Measurements from ENCODE around the gene GNRH2. TPM values are rescaled to one million over a fixed set of nuclear protein-coding genes. Genes with fewer than 3 reads are reported as not detected.

Gene GNRH2
- total RNA-seq, 5 donors from 2014 or later (not counting 1 experiment from before 2014, with no cell fraction given), result 0.60 to 3.4 (median 1.8) TPM

DNA sequence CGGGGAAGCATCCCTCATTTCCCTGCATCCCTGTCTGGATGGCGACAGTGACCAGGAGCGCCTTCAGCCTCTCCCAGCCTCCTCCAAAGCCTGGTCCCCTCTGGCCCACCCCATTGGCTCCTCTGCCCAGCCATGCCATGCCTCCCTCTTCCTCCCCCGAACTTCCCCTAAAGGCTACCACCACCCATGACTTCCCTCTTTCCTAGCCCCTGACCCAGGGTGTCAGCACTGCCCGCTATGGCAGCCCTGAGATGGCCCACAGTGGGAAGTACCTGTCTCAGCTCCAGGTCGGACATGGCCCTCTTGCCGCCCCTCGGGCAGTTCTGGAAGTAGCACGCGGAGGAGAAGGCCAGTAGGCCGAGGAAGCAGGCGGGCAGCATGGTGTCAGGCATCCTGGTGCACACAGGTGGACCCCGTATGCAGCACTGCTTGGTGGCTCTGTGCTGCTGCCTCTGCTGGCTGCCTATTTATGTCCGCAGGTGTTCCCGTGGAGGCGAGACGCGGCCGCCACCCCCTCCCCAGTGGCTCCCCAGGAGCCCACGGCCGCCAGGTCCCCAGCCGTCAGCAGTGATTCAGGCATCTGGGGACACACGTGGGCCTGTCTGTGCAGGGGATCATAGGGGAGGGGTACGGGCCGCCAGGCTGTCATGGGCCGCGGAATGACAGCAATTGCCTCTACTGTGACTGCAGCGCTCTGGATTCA lies 41.0 kb downstream of the GNRH2 start, which contains the start of gene AVP:
Gene AVP (minus strand): TSS at position 442 of the 703 bp plus-strand sequence. CDS start 50 bp downstream, at position 392.
- H3K36me3 Mint-ChIP-seq, result no peaks in the 10 kb centered on the region
- Histone ChIP-seq H3K9me3 (no peaks in the 10 kb centered on the region), H3K27ac (ENCODE audit: low read length) (no peak within 1 kb of the TSS), H3K4me3 (ENCODE audit: control insufficient read depth in 1 of 2, extremely low read depth in 1 of 2, low read length in 1 of 2) (no peak within 1 kb of the TSS), H3K36me3 (ENCODE audit: control insufficient read depth in 2 of 2, extremely low read depth in 1 of 2, insufficient read depth in 1 of 2, low read length in 1 of 2) (no peaks in the 10 kb centered on the region), H3K27me3 (replicated peaks in 1 of 2; ENCODE audit: control insufficient read depth in 2 of 2, extremely low read depth in 1 of 2, insufficient read depth in 2 of 2, low read length in 1 of 2) (peaks cover 0 to 47% of the 10 kb centered on the region in 2 experiments), H3K4me1 (ENCODE audit: control insufficient read depth in 1 of 2, extremely low read depth in 1 of 2, insufficient read depth in 2 of 2, low read length in 2 of 2) (peaks cover 0 to 13% of the 10 kb centered on the region in 2 experiments)
- ATAC-seq (replicated peaks in 1 of 4) (no peak), DNase-seq (no peak)
- no peak within 1 kb of the TSS for H3K27ac Mint-ChIP-seq
- peaks cover 18 to 41% of the 10 kb centered on the region in 2 donors for H3K27me3 Mint-ChIP-seq
- CTCF ChIA-PET, result no interaction called here
- WGBS (ENCODE audit: insufficient coverage), result 75% methylated on average over 28 of the region's 28 CpGs
- peaks cover 7 to 15% (median 11%) of the 10 kb centered on the region in 3 donors for H3K4me1 Mint-ChIP-seq
- POLR2A ChIA-PET, result no interaction called here
- peak within 1 kb of the TSS; percentile 37 to 78 (median 56) for H3K4me3 Mint-ChIP-seq
- H3K9me3 Mint-ChIP-seq, result no peaks in the 10 kb centered on the region

GRCh38 chr20:3084986-3085360 lies 41.6 kb downstream of the GNRH2 start:
- H3K36me3 ChIP-seq (ENCODE audit: control insufficient read depth in 2 of 2, extremely low read depth in 1 of 2, insufficient read depth in 1 of 2, low read length in 1 of 2), result no peaks in the 10 kb centered on the region
- peaks cover 0 to 13% of the 10 kb centered on the region in 2 experiments for H3K4me1 ChIP-seq (ENCODE audit: control insufficient read depth in 1 of 2, extremely low read depth in 1 of 2, insufficient read depth in 2 of 2, low read length in 2 of 2)
- DNase-seq, result no peak
- WGBS (ENCODE audit: insufficient coverage), result 74% methylated on average over 6 of the region's 7 CpGs
- H3K4me3 ChIP-seq (ENCODE audit: control insufficient read depth in 1 of 2, extremely low read depth in 1 of 2, low read length in 1 of 2), result no peak overlapping the region
- no peaks in the 10 kb centered on the region for H3K9me3 Mint-ChIP-seq
- H3K9me3 ChIP-seq, result no peaks in the 10 kb centered on the region
- no peaks in the 10 kb centered on the region for H3K36me3 Mint-ChIP-seq
- H3K4me3 Mint-ChIP-seq, result no peak overlapping the region
- H3K27ac Mint-ChIP-seq, result no peak overlapping the region
- no peak for ATAC-seq (replicated peaks in 1 of 4)
- H3K27me3 ChIP-seq (replicated peaks in 1 of 2; ENCODE audit: control insufficient read depth in 2 of 2, extremely low read depth in 1 of 2, insufficient read depth in 2 of 2, low read length in 1 of 2), result peaks cover 0 to 47% of the 10 kb centered on the region in 2 experiments
- peaks cover 10 to 18% (median 14%) of the 10 kb centered on the region in 3 donors for H3K4me1 Mint-ChIP-seq
- ChIA-PET POLR2A (no interaction called here), CTCF (no interaction called here)
- no peak overlapping the region for H3K27ac ChIP-seq (ENCODE audit: low read length)
- H3K27me3 Mint-ChIP-seq, result peaks cover 18 to 46% of the 10 kb centered on the region in 2 donors

GRCh38 chr20:3085571-3086072 lies 42.2 kb downstream of the GNRH2 start:
- Mint-ChIP-seq H3K4me3 (no peak overlapping the region), H3K36me3 (no peaks in the 10 kb centered on the region), H3K27ac (no peak overlapping the region), H3K27me3 (peaks cover 18 to 48% of the 10 kb centered on the region in 2 donors), H3K9me3 (no peaks in the 10 kb centered on the region), H3K4me1 (peaks cover 17 to 24% (median 21%) of the 10 kb centered on the region in 3 donors)
- no peak overlapping the region for H3K27ac ChIP-seq (ENCODE audit: low read length)
- H3K9me3 ChIP-seq, result no peaks in the 10 kb centered on the region
- CTCF ChIA-PET, result interaction anchor here (0.5 to 0.7 kb wide), 2 partner anchors 71 to 114 kb away, joined by 4 to 7 read pairs; no protein-coding TSS in a partner anchor
- H3K27me3 ChIP-seq (replicated peaks in 1 of 2; ENCODE audit: control insufficient read depth in 2 of 2, extremely low read depth in 1 of 2, insufficient read depth in 2 of 2, low read length in 1 of 2), result peaks cover 0 to 44% of the 10 kb centered on the region in 2 experiments
- ATAC-seq (replicated peaks in 1 of 4) (no peak), DNase-seq (no peak)
- peaks cover 0 to 15% of the 10 kb centered on the region in 2 experiments for H3K4me1 ChIP-seq (ENCODE audit: control insufficient read depth in 1 of 2, extremely low read depth in 1 of 2, insufficient read depth in 2 of 2, low read length in 2 of 2)
- H3K36me3 ChIP-seq (ENCODE audit: control insufficient read depth in 2 of 2, extremely low read depth in 1 of 2, insufficient read depth in 1 of 2, low read length in 1 of 2), result no peaks in the 10 kb centered on the region
- H3K4me3 ChIP-seq (ENCODE audit: control insufficient read depth in 1 of 2, extremely low read depth in 1 of 2, low read length in 1 of 2), result no peak overlapping the region
- WGBS (ENCODE audit: insufficient coverage), result 92% methylated on average over 7 of the region's 8 CpGs
- POLR2A ChIA-PET, result no interaction called here

DNA sequence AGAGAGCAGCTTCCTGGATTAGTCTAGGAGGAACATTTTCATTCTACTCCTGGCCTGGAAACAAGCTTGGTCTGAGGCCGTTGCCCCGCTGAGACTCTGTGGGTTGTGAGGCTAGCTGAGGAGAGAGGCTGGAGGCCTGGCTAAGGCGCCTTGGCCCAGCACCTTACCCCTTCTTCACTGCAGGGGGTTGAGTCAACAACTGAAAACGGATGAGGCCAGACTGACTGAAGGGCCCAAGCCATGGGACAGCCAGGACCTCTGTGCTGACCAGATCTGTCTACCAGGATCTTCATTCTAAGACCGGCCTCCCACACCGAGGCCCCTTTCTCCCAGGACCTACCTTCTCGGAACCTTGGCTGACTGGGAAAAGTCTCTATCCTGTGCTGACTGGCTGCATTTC lies 44.6 kb downstream of the GNRH2 start:
- Mint-ChIP-seq H3K9me3 (no peaks in the 10 kb centered on the region), H3K36me3 (no peaks in the 10 kb centered on the region), H3K27ac (no peak overlapping the region), H3K4me3 (no peak overlapping the region), H3K27me3 (peaks cover 0 to 37% of the 10 kb centered on the region in 2 donors), H3K4me1 (peaks cover 21 to 24% (median 23%) of the 10 kb centered on the region in 3 donors)
- CTCF ChIA-PET, result no interaction called here
- no peak overlapping the region for H3K27ac ChIP-seq (ENCODE audit: low read length)
- ATAC-seq (replicated peaks in 1 of 4) (no peak), DNase-seq (no peak)
- WGBS (ENCODE audit: insufficient coverage), result 84% methylated on average over 5 of the region's 7 CpGs
- no peak overlapping the region for H3K4me3 ChIP-seq (ENCODE audit: control insufficient read depth in 1 of 2, extremely low read depth in 1 of 2, low read length in 1 of 2)
- H3K9me3 ChIP-seq, result no peaks in the 10 kb centered on the region
- H3K36me3 ChIP-seq (ENCODE audit: control insufficient read depth in 2 of 2, extremely low read depth in 1 of 2, insufficient read depth in 1 of 2, low read length in 1 of 2), result no peaks in the 10 kb centered on the region
- POLR2A ChIA-PET, result no interaction called here
- H3K4me1 ChIP-seq (ENCODE audit: control insufficient read depth in 1 of 2, extremely low read depth in 1 of 2, insufficient read depth in 2 of 2, low read length in 2 of 2), result peaks cover 0 to 17% of the 10 kb centered on the region in 2 experiments
- H3K27me3 ChIP-seq (replicated peaks in 1 of 2; ENCODE audit: control insufficient read depth in 2 of 2, extremely low read depth in 1 of 2, insufficient read depth in 2 of 2, low read length in 1 of 2), result peaks cover 0 to 44% of the 10 kb centered on the region in 2 experiments

DNA sequence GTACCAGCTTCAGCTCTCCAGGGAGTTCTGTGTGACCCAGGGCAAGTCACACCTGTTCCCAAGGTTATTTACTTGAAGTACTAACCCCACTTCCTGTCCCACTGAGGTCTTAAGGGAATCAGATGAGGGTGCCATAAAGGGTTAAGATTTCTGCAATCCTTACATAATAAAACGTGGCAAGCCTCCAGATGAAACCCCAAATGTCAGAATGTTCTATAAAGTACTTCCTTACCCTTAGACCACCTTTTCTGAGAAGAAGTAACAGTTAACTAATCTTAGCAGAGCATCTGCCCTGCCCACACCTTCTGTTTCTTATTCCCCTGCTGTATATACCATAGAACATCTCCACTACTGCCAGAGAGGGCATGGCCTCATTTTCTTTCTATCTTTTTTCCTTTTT lies 47.1 kb downstream of the GNRH2 start:
- Histone ChIP-seq H3K27me3 (replicated peaks in 1 of 2; ENCODE audit: control insufficient read depth in 2 of 2, extremely low read depth in 1 of 2, insufficient read depth in 2 of 2, low read length in 1 of 2) (peaks cover 0 to 44% of the 10 kb centered on the region in 2 experiments), H3K36me3 (ENCODE audit: control insufficient read depth in 2 of 2, extremely low read depth in 1 of 2, insufficient read depth in 1 of 2, low read length in 1 of 2) (no peaks in the 10 kb centered on the region), H3K9me3 (no peaks in the 10 kb centered on the region), H3K27ac (ENCODE audit: low read length) (no peak overlapping the region), H3K4me3 (ENCODE audit: control insufficient read depth in 1 of 2, extremely low read depth in 1 of 2, low read length in 1 of 2) (no peak overlapping the region), H3K4me1 (ENCODE audit: control insufficient read depth in 1 of 2, extremely low read depth in 1 of 2, insufficient read depth in 2 of 2, low read length in 2 of 2) (peaks cover 4 to 24% of the 10 kb centered on the region in 2 experiments)
- Mint-ChIP-seq H3K4me1 (peaks cover 25 to 33% (median 30%) of the 10 kb centered on the region in 3 donors), H3K27me3 (peaks cover 0 to 20% of the 10 kb centered on the region in 2 donors), H3K4me3 (peak overlapping the region in 1 of 3 donors; percentile 34), H3K36me3 (no peaks in the 10 kb centered on the region), H3K9me3 (no peaks in the 10 kb centered on the region), H3K27ac (peak overlapping the region; percentile 5 to 48)
- no CpG with 5 or more reads among the region's 1 CpG for WGBS (ENCODE audit: insufficient coverage)
- ChIA-PET POLR2A (no interaction called here), CTCF (interaction anchor here in 1 of 2 donors (0.6 kb wide), 1 partner anchor 37 kb away, joined by 3 read pairs; no protein-coding TSS in a partner anchor)
- ATAC-seq (replicated peaks in 1 of 4) (no peak), DNase-seq (peak in 1 of 35 experiments; percentile 26)

GRCh38 chr20:3092611-3093379 lies 49.4 kb downstream of the GNRH2 start:
- ChIA-PET POLR2A (interaction anchor here (0.5 to 0.7 kb wide), 2 partner anchors 15 to 20 kb away, joined by 3 to 4 read pairs; no protein-coding TSS in a partner anchor), CTCF (interaction anchor here in 1 of 2 donors (0.6 kb wide), 1 partner anchor 89 kb away, joined by 3 read pairs; no protein-coding TSS in a partner anchor)
- Histone ChIP-seq H3K27me3 (replicated peaks in 1 of 2; ENCODE audit: control insufficient read depth in 2 of 2, extremely low read depth in 1 of 2, insufficient read depth in 2 of 2, low read length in 1 of 2) (peaks cover 0 to 42% of the 10 kb centered on the region in 2 experiments), H3K36me3 (ENCODE audit: control insufficient read depth in 2 of 2, extremely low read depth in 1 of 2, insufficient read depth in 1 of 2, low read length in 1 of 2) (no peaks in the 10 kb centered on the region), H3K4me3 (ENCODE audit: control insufficient read depth in 1 of 2, extremely low read depth in 1 of 2, low read length in 1 of 2) (peak overlapping the region; percentile 37 to 44), H3K4me1 (ENCODE audit: control insufficient read depth in 1 of 2, extremely low read depth in 1 of 2, insufficient read depth in 2 of 2, low read length in 2 of 2) (peaks cover 4 to 24% of the 10 kb centered on the region in 2 experiments), H3K27ac (ENCODE audit: low read length) (peak overlapping the region; percentile 92), H3K9me3 (no peaks in the 10 kb centered on the region)
- peak in 34 of 35 experiments; percentile 25 to 74 (median 54) for DNase-seq
- peak; percentile 22 to 62 (median 48) for ATAC-seq (replicated peaks in 1 of 4)
- 8% methylated on average over 66 of the region's 81 CpGs for WGBS (ENCODE audit: insufficient coverage)
- H3K9me3 Mint-ChIP-seq, result no peaks in the 10 kb centered on the region
- peak overlapping the region; percentile 73 to 87 (median 84) for H3K4me3 Mint-ChIP-seq
- peak overlapping the region; percentile 96 to 97 for H3K27ac Mint-ChIP-seq
- H3K27me3 Mint-ChIP-seq, result peaks cover 0 to 20% of the 10 kb centered on the region in 2 donors
- no peaks in the 10 kb centered on the region for H3K36me3 Mint-ChIP-seq
- peaks cover 30 to 35% (median 31%) of the 10 kb centered on the region in 3 donors for H3K4me1 Mint-ChIP-seq

All from T-cell (primary cell).